Vagina (tissue), 2 donors: ENCODE measurements around the gene GPR18.

Experiments
- POLR2A ChIP-seq, 2 donors: fragments of 450-650 bp; IDR thresholded peaks; one replicate each; pipeline ENCODE4 v1.6.1; 2017; ENCODE audit warnings: antibody characterized with exemption in 2 of 2, mild to moderate bottlenecking in 2 of 2, moderate library complexity in 2 of 2
- TF ChIP-seq, protein P1 (sequence below), 3 experiments: fragments of 450-650 bp in 2 of 3; fragments of 200-600 bp in 1 of 3; sonication (generic) in 1 of 3; IDR thresholded peaks; one replicate each; pipeline ENCODE4 v1.5.1; 2017 to 2019; ENCODE audit warnings: antibody characterized with exemption in 3 of 3, mild to moderate bottlenecking in 2 of 3, moderate library complexity in 2 of 3

GRCh38 chr13:99304541-99304940, 46.4 kb upstream of the GPR18 start:
- TF ChIP-seq, protein P1, sequence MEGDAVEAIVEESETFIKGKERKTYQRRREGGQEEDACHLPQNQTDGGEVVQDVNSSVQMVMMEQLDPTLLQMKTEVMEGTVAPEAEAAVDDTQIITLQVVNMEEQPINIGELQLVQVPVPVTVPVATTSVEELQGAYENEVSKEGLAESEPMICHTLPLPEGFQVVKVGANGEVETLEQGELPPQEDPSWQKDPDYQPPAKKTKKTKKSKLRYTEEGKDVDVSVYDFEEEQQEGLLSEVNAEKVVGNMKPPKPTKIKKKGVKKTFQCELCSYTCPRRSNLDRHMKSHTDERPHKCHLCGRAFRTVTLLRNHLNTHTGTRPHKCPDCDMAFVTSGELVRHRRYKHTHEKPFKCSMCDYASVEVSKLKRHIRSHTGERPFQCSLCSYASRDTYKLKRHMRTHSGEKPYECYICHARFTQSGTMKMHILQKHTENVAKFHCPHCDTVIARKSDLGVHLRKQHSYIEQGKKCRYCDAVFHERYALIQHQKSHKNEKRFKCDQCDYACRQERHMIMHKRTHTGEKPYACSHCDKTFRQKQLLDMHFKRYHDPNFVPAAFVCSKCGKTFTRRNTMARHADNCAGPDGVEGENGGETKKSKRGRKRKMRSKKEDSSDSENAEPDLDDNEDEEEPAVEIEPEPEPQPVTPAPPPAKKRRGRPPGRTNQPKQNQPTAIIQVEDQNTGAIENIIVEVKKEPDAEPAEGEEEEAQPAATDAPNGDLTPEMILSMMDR (IDR thresholded peaks at IDR 0.05): no peak
- TF ChIP-seq POLR2A (IDR thresholded peaks at IDR 0.05): no peak
